ENCODE data around the gene RPLP1.

RPLP1 gene

DNA sequence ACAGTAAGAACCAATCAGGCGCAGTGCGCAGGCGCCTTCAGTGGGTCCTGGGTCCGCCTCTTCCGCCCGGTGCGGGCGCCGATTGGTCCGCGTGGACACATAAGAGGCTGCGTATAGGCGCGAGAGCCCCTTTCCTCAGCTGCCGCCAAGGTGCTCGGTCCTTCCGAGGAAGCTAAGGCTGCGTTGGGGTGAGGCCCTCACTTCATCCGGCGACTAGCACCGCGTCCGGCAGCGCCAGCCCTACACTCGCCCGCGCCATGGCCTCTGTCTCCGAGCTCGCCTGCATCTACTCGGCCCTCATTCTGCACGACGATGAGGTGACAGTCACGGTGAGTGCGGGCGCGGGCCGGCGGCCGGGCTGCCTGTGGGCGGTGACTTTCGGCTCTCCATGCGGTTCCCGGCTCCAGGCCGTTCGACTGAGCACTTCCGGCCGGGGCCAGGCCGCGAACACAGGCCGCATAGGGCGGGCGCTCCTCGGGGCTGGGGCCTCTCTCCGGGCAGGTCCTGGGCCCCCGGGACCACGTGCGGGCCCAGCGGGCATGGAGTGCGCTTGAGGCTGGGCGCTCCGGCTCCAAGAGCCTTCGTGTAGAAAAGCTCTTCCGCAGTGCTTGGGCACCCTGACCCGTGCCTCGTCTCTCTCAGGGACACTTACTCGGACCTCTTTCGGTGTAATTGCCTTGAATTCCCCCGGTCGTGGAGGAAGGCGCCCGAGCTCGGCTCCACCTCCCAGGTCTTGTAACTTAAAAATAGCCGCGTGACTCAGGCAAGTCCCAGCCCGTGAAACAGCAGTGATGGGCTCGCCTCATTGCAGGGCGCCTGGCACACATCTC lies at the start of gene RPLP1 (continued):
- TF ChIP-seq, protein P1, sequence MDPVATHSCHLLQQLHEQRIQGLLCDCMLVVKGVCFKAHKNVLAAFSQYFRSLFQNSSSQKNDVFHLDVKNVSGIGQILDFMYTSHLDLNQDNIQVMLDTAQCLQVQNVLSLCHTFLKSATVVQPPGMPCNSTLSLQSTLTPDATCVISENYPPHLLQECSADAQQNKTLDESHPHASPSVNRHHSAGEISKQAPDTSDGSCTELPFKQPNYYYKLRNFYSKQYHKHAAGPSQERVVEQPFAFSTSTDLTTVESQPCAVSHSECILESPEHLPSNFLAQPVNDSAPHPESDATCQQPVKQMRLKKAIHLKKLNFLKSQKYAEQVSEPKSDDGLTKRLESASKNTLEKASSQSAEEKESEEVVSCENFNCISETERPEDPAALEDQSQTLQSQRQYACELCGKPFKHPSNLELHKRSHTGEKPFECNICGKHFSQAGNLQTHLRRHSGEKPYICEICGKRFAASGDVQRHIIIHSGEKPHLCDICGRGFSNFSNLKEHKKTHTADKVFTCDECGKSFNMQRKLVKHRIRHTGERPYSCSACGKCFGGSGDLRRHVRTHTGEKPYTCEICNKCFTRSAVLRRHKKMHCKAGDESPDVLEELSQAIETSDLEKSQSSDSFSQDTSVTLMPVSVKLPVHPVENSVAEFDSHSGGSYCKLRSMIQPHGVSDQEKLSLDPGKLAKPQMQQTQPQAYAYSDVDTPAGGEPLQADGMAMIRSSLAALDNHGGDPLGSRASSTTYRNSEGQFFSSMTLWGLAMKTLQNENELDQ (tag by site-specific recombination; IDR thresholded peaks at IDR 0.05; ENCODE audit: low read depth), result no peak
- TF ChIP-seq ZNF529 (tag by site-specific recombination; IDR thresholded peaks at IDR 0.05; ENCODE audit: insufficient replicate concordance) (no peak), TRIM28 (IDR thresholded peaks at IDR 0.05; ENCODE audit: borderline replicate concordance, low read length) (no peak), OSR2 (tag by site-specific recombination; IDR thresholded peaks at IDR 0.05) (no peak), FEZF1 (tag by site-specific recombination; IDR thresholded peaks at IDR 0.05) (peak; percentile 19), ZNF670 (tag by site-specific recombination; IDR thresholded peaks at IDR 0.05; ENCODE audit: low read depth) (no peak), ZFHX2 (tag by site-specific recombination; conservative IDR thresholded peaks at IDR 0.05) (peak; percentile 88), ZNF623 (tag by site-specific recombination; IDR thresholded peaks at IDR 0.05) (peak; percentile 17; the same call in 1 of the 2 replicates), REPIN1 (tag by site-specific recombination; IDR thresholded peaks at IDR 0.05; ENCODE audit: low read depth) (peak; percentile 98), YY1 (tag by site-specific recombination; IDR thresholded peaks at IDR 0.05) (peak; percentile 86), ZNF426 (tag by site-specific recombination; IDR thresholded peaks at IDR 0.05) (no peak), ZNF777 (tag by site-specific recombination; IDR thresholded peaks at IDR 0.05; ENCODE audit: borderline replicate concordance) (no peak; the same call in 1 of the 2 replicates), ZNF174 (tag by site-specific recombination; IDR thresholded peaks at IDR 0.05) (no peak), ZNF558 (tag by site-specific recombination; IDR thresholded peaks at IDR 0.05) (no peak), ZFP37 (tag by site-specific recombination; IDR thresholded peaks at IDR 0.05) (peak; percentile 99), ZNF76 (tag by site-specific recombination; IDR thresholded peaks at IDR 0.05; ENCODE audit: borderline replicate concordance, low read depth) (peak; percentile 69), ZNF311 (tag by site-specific recombination; IDR thresholded peaks at IDR 0.05; ENCODE audit: borderline replicate concordance) (no peak), ZIC2 (tag by site-specific recombination; IDR thresholded peaks at IDR 0.05) (no peak), ZNF350 (tag by site-specific recombination; IDR thresholded peaks at IDR 0.05) (no peak), HOXA7 (CRISPR knock-in tag; IDR thresholded peaks at IDR 0.05; ENCODE audit: borderline replicate concordance) (no peak), ZSCAN30 (tag by site-specific recombination; IDR thresholded peaks at IDR 0.05) (peak; percentile 84), ZNF530 (tag by site-specific recombination; IDR thresholded peaks at IDR 0.05; ENCODE audit: low read depth) (no peak)
- TF ChIP-seq, protein P2, sequence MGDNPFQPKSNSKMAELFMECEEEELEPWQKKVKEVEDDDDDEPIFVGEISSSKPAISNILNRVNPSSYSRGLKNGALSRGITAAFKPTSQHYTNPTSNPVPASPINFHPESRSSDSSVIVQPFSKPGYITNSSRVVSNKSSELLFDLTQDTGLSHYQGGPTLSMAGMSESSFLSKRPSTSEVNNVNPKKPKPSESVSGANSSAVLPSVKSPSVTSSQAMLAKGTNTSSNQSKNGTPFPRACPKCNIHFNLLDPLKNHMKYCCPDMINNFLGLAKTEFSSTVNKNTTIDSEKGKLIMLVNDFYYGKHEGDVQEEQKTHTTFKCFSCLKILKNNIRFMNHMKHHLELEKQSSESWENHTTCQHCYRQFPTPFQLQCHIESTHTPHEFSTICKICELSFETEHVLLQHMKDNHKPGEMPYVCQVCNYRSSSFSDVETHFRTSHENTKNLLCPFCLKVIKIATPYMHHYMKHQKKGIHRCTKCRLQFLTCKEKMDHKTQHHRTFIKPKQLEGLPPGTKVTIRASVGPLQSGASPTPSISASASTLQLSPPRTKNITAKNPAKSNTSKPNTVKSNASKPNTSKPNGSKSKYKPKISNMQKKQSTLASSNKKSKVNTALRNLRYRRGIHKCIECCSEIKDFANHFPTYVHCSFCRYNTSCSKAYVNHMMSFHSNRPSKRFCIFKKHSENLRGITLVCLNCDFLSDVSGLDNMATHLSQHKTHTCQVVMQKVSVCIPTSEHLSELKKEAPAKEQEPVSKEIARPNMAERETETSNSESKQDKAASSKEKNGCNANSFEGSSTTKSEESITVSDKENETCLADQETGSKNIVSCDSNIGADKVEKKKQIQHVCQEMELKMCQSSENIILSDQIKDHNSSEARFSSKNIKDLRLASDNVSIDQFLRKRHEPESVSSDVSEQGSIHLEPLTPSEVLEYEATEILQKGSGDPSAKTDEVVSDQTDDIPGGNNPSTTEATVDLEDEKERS (tag by site-specific recombination; IDR thresholded peaks at IDR 0.05), result no peak
- TF ChIP-seq, protein P3, sequence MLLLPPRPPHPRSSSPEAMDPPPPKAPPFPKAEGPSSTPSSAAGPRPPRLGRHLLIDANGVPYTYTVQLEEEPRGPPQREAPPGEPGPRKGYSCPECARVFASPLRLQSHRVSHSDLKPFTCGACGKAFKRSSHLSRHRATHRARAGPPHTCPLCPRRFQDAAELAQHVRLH (tag by site-specific recombination; IDR thresholded peaks at IDR 0.05), result peak; percentile 80
- TF ChIP-seq, protein P4, sequence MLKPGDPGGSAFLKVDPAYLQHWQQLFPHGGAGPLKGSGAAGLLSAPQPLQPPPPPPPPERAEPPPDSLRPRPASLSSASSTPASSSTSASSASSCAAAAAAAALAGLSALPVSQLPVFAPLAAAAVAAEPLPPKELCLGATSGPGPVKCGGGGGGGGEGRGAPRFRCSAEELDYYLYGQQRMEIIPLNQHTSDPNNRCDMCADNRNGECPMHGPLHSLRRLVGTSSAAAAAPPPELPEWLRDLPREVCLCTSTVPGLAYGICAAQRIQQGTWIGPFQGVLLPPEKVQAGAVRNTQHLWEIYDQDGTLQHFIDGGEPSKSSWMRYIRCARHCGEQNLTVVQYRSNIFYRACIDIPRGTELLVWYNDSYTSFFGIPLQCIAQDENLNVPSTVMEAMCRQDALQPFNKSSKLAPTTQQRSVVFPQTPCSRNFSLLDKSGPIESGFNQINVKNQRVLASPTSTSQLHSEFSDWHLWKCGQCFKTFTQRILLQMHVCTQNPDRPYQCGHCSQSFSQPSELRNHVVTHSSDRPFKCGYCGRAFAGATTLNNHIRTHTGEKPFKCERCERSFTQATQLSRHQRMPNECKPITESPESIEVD (tag by site-specific recombination; IDR thresholded peaks at IDR 0.05), result no peak
- TF ChIP-seq, protein P5, sequence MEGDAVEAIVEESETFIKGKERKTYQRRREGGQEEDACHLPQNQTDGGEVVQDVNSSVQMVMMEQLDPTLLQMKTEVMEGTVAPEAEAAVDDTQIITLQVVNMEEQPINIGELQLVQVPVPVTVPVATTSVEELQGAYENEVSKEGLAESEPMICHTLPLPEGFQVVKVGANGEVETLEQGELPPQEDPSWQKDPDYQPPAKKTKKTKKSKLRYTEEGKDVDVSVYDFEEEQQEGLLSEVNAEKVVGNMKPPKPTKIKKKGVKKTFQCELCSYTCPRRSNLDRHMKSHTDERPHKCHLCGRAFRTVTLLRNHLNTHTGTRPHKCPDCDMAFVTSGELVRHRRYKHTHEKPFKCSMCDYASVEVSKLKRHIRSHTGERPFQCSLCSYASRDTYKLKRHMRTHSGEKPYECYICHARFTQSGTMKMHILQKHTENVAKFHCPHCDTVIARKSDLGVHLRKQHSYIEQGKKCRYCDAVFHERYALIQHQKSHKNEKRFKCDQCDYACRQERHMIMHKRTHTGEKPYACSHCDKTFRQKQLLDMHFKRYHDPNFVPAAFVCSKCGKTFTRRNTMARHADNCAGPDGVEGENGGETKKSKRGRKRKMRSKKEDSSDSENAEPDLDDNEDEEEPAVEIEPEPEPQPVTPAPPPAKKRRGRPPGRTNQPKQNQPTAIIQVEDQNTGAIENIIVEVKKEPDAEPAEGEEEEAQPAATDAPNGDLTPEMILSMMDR (tag by site-specific recombination; IDR thresholded peaks at IDR 0.05), result peak; percentile 66
- TF ChIP-seq, protein P6, sequence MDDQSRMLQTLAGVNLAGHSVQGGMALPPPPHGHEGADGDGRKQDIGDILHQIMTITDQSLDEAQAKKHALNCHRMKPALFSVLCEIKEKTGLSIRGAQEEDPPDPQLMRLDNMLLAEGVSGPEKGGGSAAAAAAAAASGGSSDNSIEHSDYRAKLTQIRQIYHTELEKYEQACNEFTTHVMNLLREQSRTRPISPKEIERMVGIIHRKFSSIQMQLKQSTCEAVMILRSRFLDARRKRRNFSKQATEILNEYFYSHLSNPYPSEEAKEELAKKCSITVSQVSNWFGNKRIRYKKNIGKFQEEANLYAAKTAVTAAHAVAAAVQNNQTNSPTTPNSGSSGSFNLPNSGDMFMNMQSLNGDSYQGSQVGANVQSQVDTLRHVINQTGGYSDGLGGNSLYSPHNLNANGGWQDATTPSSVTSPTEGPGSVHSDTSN (CRISPR knock-in tag; IDR thresholded peaks at IDR 0.05), result peak; percentile 35; the same call in 1 of the 2 replicates
- TF ChIP-seq, protein P7, sequence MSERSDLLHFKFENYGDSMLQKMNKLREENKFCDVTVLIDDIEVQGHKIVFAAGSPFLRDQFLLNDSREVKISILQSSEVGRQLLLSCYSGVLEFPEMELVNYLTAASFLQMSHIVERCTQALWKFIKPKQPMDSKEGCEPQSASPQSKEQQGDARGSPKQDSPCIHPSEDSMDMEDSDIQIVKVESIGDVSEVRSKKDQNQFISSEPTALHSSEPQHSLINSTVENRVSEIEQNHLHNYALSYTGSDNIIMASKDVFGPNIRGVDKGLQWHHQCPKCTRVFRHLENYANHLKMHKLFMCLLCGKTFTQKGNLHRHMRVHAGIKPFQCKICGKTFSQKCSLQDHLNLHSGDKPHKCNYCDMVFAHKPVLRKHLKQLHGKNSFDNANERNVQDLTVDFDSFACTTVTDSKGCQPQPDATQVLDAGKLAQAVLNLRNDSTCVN (tag by site-specific recombination; optimal IDR thresholded peaks at IDR 0.05), result peak; percentile 75

Measured in HEK293 (cell line).